ENCODE results near the gene PTOV1. TPM values are rescaled to one million over a fixed set of nuclear protein-coding genes. Genes with fewer than 3 reads are reported as not detected.

Gene PTOV1
- total RNA-seq, 1 experiment from 2014 or later, result 67.8 TPM

GRCh38 chr19:49907745-49908446 is 56.9 kb downstream of the PTOV1 start:
- H3K36me3 ChIP-seq (ENCODE audit: insufficient read depth, low read length), result peaks cover 37% of the 10 kb centered on the region
- no peak overlapping the region for H3K4me3 ChIP-seq (ENCODE audit: low read length)
- peaks cover 46% of the 10 kb centered on the region for H4K20me1 ChIP-seq (ENCODE audit: insufficient read depth, low read depth, low read length)
- no peaks in the 10 kb centered on the region for H3K27me3 ChIP-seq (ENCODE audit: low read length)
- no peak overlapping the region for H3K27ac ChIP-seq (ENCODE audit: low read length)
- DNase-seq, result no peak
- H3K9me3 ChIP-seq (ENCODE audit: low read length), result no peaks in the 10 kb centered on the region
- no peak overlapping the region for H3K9ac ChIP-seq (ENCODE audit: low read length)
- H3K79me2 ChIP-seq (ENCODE audit: low read length), result no peaks in the 10 kb centered on the region
- peaks cover 8% of the 10 kb centered on the region for H3K4me1 ChIP-seq (ENCODE audit: low read length)
- no peak overlapping the region for H2AFZ ChIP-seq (ENCODE audit: low read length)
- H3K9me2 ChIP-seq (replicated peaks; ENCODE audit: insufficient read depth, low read length), result no peaks in the 10 kb centered on the region
- H3K4me2 ChIP-seq (ENCODE audit: low read depth, low read length, poor library complexity, severe bottlenecking), result no peak overlapping the region

GRCh38 chr19:49908480-49909420 is 57.8 kb downstream of the PTOV1 start:
- Histone ChIP-seq H3K36me3 (ENCODE audit: insufficient read depth, low read length) (peaks cover 43% of the 10 kb centered on the region), H3K9ac (ENCODE audit: low read length) (no peak overlapping the region), H3K9me3 (ENCODE audit: low read length) (no peaks in the 10 kb centered on the region), H3K9me2 (replicated peaks; ENCODE audit: insufficient read depth, low read length) (no peaks in the 10 kb centered on the region), H2AFZ (ENCODE audit: low read length) (no peak overlapping the region), H3K4me2 (ENCODE audit: low read depth, low read length, poor library complexity, severe bottlenecking) (no peak overlapping the region), H3K27ac (ENCODE audit: low read length) (no peak overlapping the region), H3K79me2 (ENCODE audit: low read length) (no peaks in the 10 kb centered on the region), H3K27me3 (ENCODE audit: low read length) (no peaks in the 10 kb centered on the region), H3K4me3 (ENCODE audit: low read length) (no peak overlapping the region), H3K4me1 (ENCODE audit: low read length) (peaks cover 3% of the 10 kb centered on the region; the same call in 1 of the 2 replicates), H4K20me1 (ENCODE audit: insufficient read depth, low read depth, low read length) (peaks cover 51% of the 10 kb centered on the region)
- no peak for DNase-seq

GRCh38 chr19:49910179-49910578 is 59.2 kb downstream of the PTOV1 start:
- Histone ChIP-seq H3K36me3 (ENCODE audit: insufficient read depth, low read length) (peaks cover 54% of the 10 kb centered on the region), H3K27ac (ENCODE audit: low read length) (no peak overlapping the region), H3K4me3 (ENCODE audit: low read length) (no peak overlapping the region), H3K27me3 (ENCODE audit: low read length) (no peaks in the 10 kb centered on the region), H4K20me1 (ENCODE audit: insufficient read depth, low read depth, low read length) (peaks cover 62% of the 10 kb centered on the region), H2AFZ (ENCODE audit: low read length) (no peak overlapping the region), H3K4me1 (ENCODE audit: low read length) (peaks cover 3% of the 10 kb centered on the region; the same call in 1 of the 2 replicates), H3K79me2 (ENCODE audit: low read length) (peaks cover 3% of the 10 kb centered on the region), H3K9me2 (replicated peaks; ENCODE audit: insufficient read depth, low read length) (no peaks in the 10 kb centered on the region), H3K9ac (ENCODE audit: low read length) (no peak overlapping the region), H3K9me3 (ENCODE audit: low read length) (no peaks in the 10 kb centered on the region), H3K4me2 (ENCODE audit: low read depth, low read length, poor library complexity, severe bottlenecking) (no peak overlapping the region)
- no peak for DNase-seq

Small RNAs within 50 kb of the gene (small RNA-seq; reads per million reads assigned to genes)
- gene MIR4749, result not detected

Other genes starting within 250 kb of the PTOV1 start
- gene RRAS, start 211.0 kb upstream of the PTOV1 start, total RNA-seq (2014; rRNA removed; shearing (Covaris generic); ENCODE audit: low replicate concordance), result 0.22 and 1.8 TPM in 2 replicates
- 8.3 and 19.6 TPM in 2 replicates for gene SCAF1, start 208.9 kb upstream of the PTOV1 start, total RNA-seq (2014; rRNA removed; shearing (Covaris generic); ENCODE audit: low replicate concordance)
- 78.2 and 293 TPM in 2 replicates for gene IRF3, start 185.3 kb upstream of the PTOV1 start, total RNA-seq (2014; rRNA removed; shearing (Covaris generic); ENCODE audit: low replicate concordance)
- gene BCL2L12, start 185.2 kb upstream of the PTOV1 start, total RNA-seq (2014; rRNA removed; shearing (Covaris generic); ENCODE audit: low replicate concordance), result 25.6 and 35.4 TPM in 2 replicates
- gene PRMT1, start 173.9 kb upstream of the PTOV1 start, total RNA-seq (2014; rRNA removed; shearing (Covaris generic); ENCODE audit: low replicate concordance), result 293 and 522 TPM in 2 replicates
- 4.0 and 12.0 TPM in 2 replicates for gene ADM5, start 161.6 kb upstream of the PTOV1 start, total RNA-seq (2014; rRNA removed; shearing (Covaris generic); ENCODE audit: low replicate concordance)
- gene CPT1C, start 160.0 kb upstream of the PTOV1 start, total RNA-seq (2014; rRNA removed; shearing (Covaris generic); ENCODE audit: low replicate concordance), result 0.26 and 1.3 TPM in 2 replicates
- 5.7 and 17.9 TPM in 2 replicates for gene TSKS, start 87.9 kb upstream of the PTOV1 start, total RNA-seq (2014; rRNA removed; shearing (Covaris generic); ENCODE audit: low replicate concordance)
- gene AP2A1, start 84.2 kb upstream of the PTOV1 start, total RNA-seq (2014; rRNA removed; shearing (Covaris generic); ENCODE audit: low replicate concordance), result 32.4 and 54.7 TPM in 2 replicates
- 15.8 and 38.3 TPM in 2 replicates for gene FUZ, start 37.9 kb upstream of the PTOV1 start, total RNA-seq (2014; rRNA removed; shearing (Covaris generic); ENCODE audit: low replicate concordance)
- gene MED25, start 32.9 kb upstream of the PTOV1 start, total RNA-seq (2014; rRNA removed; shearing (Covaris generic); ENCODE audit: low replicate concordance), result 37.8 and 40.5 TPM in 2 replicates
- gene PNKP, start 16.4 kb downstream of the PTOV1 start, total RNA-seq (2014; rRNA removed; shearing (Covaris generic); ENCODE audit: low replicate concordance), result 49.4 and 101 TPM in 2 replicates
- gene AKT1S1, start 26.2 kb downstream of the PTOV1 start, total RNA-seq (2014; rRNA removed; shearing (Covaris generic); ENCODE audit: low replicate concordance), result 8.2 and 8.9 TPM in 2 replicates
- 13.6 and 17.8 TPM in 2 replicates for gene TBC1D17, start 26.5 kb downstream of the PTOV1 start, total RNA-seq (2014; rRNA removed; shearing (Covaris generic); ENCODE audit: low replicate concordance)
- not detected in 2 replicates for gene IL4I1, start 45.7 kb downstream of the PTOV1 start, total RNA-seq (2014; rRNA removed; shearing (Covaris generic); ENCODE audit: low replicate concordance)
- 454 and 537 TPM in 2 replicates for gene ATF5, start 78.0 kb downstream of the PTOV1 start, total RNA-seq (2014; rRNA removed; shearing (Covaris generic); ENCODE audit: low replicate concordance)
- 35.0 and 37.9 TPM in 2 replicates for gene NUP62, start 78.3 kb downstream of the PTOV1 start, total RNA-seq (2014; rRNA removed; shearing (Covaris generic); ENCODE audit: low replicate concordance)
- gene SIGLEC11, start 110.0 kb downstream of the PTOV1 start, total RNA-seq (2014; rRNA removed; shearing (Covaris generic); ENCODE audit: low replicate concordance), result 0.87 TPM in 1 of 2 replicates, not detected in the other
- gene VRK3, start 174.2 kb downstream of the PTOV1 start, total RNA-seq (2014; rRNA removed; shearing (Covaris generic); ENCODE audit: low replicate concordance), result 56.9 and 75.9 TPM in 2 replicates
- gene ZNF473, start 174.8 kb downstream of the PTOV1 start, total RNA-seq (2014; rRNA removed; shearing (Covaris generic); ENCODE audit: low replicate concordance), result 22.3 and 24.1 TPM in 2 replicates

All from Karpas-422 (cell line).